GM12875 (cell line): Measurements from ENCODE around the gene SLC23A3.

Experiments used
- H3K4me3 ChIP-seq: one replicate; pipeline ENCODE4 v1.5.1; 2011; ENCODE audit warnings: low read depth, low read length, control low read depth
- CTCF ChIP-seq: IDR thresholded peaks from 2 replicates; pipeline ENCODE4 v1.5.1; 2011; ENCODE audit warnings: low read depth, mild to moderate bottlenecking, control low read depth, inconsistent platforms, low read length, moderate library complexity, borderline replicate concordance; ENCODE audit not compliant: insufficient read depth

Gene SLC23A3

GRCh38 chr2:219129589-219129988, 40.2 kb downstream of the SLC23A3 start:
- H3K4me3 ChIP-seq, result no peak overlapping the region
- no peak for TF ChIP-seq CTCF

GRCh38 chr2:219128396-219128795, 41.4 kb downstream of the SLC23A3 start:
- no peak overlapping the region for H3K4me3 ChIP-seq
- TF ChIP-seq CTCF, result no peak

- TF ChIP-seq CTCF, result no peak
- no peak overlapping the region for H3K4me3 ChIP-seq
These were observed 42.7 kb downstream of the SLC23A3 start for GRCh38 chr2:219127037-219127635.

- TF ChIP-seq CTCF, result no peak
- no peak overlapping the region for H3K4me3 ChIP-seq
These were observed 43.3 kb downstream of the SLC23A3 start for GRCh38 chr2:219126555-219126954.

GRCh38 chr2:219125886-219126270, 44.0 kb downstream of the SLC23A3 start:
- no peak for TF ChIP-seq CTCF

GRCh38 chr2:219125225-219125885, 44.5 kb downstream of the SLC23A3 start:
- H3K4me3 ChIP-seq, result no peak overlapping the region
- TF ChIP-seq CTCF, result no peak

More at GRCh38 chr2:219125886-219126270, 44.0 kb downstream of the SLC23A3 start:
- H3K4me3 ChIP-seq, result no peak overlapping the region
